ENCODE results near the gene ATP11A.

Gene ATP11A

DNA sequence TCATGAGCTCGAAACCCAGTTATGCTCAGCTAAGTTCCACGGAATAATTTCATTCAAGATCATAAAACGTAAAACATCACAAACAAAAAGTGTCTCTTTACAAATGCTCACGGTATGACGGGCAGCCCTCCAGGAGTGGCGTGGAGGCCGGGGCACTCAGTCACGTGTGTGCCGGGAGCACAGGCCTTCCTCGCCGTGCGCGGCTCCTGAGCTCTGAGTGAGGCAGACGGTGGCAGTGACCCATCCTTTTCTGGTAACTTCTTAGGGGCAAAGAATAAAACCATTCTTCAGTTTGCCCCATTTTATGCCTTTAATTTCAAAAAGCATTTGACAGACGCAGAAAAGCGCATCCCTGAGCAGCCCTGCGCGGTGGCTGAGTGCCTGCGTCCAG lies 72.8 kb downstream of the ATP11A start:
- DNase-seq, result no peak

DNA sequence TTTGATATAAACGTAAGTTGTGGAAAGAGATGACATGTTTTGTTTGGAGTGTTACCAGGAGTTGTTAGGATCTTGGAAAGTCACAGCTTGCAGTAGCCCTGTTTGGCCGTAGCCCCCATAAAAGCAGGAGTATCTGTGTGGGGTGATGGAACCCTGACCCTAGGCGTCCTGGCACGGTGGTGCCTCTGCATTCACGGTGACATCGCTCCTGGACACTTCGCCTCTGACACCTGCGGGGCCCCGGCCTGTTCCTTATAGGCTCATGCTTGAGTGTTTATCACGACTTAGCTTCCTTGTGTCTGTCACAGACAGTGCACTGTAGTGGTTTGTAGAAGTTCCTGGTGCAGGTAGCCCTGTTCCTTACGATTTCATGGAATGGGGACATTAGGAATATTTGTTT lies 74.2 kb downstream of the ATP11A start:
- no peak for DNase-seq

DNA sequence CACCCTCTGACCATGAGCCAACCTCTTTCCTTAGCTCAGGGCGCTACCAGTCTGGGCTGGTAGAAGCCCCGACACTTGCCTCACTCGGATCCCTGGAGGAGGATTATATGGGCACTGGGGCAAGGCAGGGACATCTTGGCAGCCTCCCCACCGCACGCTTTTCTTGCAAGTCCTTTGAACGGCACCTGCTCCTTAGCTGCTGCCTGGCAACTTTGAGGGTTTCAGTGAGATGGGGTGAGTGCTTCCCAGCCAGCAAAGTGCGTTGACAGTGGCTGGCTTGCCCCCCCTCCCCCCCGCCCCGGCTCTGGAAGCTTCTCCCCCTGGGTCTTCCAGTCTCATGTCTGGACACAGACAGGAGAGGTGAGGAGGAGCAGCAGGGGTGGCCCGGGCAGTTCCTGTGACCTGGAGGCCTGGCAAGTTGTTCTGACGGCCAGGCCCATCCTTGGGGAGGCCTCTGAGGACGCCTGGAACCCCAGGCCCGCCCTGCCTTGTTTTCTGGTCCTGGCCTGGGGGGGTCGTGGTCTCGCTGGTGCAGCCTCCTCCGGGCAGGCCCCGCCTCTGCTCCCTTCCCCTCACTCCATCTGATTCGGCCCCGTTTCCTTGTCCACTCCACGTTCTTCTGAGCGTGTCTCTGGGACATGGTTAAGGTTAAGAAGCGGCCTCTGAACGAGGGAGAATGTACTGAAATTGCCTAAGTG lies 75.2 kb downstream of the ATP11A start:
- DNase-seq, result no peak

DNA sequence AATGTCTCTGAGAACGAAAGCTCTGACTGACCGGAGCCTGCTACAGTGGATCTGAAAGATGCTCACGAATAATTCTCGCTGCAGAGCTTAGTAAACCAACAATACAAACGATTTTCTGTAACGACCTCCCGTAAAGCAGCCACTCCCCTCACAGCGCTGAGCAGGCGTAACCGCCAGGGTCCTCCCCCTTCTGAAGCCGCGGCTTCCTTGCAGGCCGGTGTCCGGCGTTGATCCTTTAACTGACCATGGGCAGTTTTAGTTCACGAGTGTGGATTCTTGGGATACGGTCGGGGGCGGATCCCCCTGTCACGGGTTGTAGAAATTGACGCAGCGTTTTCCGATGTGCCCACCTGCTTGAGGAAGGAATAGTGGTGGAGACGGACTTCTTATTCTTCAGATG lies 75.9 kb downstream of the ATP11A start:
- DNase-seq, result no peak

DNA sequence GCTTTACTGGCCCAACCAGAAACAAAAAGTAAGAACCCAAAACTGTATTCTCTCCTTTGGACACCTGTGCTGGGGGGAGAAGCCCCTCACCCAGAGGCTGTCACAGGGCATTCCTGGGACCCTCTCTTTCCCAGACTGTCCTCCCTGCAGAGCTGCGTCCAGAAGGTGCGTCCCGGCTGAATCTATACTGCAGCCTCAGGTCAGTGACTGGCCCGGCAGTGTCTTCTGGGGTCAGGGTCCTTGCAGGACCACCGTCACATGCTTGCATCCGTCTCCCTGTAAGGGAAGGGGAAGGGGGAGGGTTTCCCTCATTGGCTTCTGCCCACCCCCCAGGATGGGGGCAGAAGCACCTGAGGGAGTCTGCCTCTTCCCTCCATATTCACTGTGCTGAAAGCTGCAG lies 76.5 kb downstream of the ATP11A start:
- DNase-seq, result no peak

DNA sequence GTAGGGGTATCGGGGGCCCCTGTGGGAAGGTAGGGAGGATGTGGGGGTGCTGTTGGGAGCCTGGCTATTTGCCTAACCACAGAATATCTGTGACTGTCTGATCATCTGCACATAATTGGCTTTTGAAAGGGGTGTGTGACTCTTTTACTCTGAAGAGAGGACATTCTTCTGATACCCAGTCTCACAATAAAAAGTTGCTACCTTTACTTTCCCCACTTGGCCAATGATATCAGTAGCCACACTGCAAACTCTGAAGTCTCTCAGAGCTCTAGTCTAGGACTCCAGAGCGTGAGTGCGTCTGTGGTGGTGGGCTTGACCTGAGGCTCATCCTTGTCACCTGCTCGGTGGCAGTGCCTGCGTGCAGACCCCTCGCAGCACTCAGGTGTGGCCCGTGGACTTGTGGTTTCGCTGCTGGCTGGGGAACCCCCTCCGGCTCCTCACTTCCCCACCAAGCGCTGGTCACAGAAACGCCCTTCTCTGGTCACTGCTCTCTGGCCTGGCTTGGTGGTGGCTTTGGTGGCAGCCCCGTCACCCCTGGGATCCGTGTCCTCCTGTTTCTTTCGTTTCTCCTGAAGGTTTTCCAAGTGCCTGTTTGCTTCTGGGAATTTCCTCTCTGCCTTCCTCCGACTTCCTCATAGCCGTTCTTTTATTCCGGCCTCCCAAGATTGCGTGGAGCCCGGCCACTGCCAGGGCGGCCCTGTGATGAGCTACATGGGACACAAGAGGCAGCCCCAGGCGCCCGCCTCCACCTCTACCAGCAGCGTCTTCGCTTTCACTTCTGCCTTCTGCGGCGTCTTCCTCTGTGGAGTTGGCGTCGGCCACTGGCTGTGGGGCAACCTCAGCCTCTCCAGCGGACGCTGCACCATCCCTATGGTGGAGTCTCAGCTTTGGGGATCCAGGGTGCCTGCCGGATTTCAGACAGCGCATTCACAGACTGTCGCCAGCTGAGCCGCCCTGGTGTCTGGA lies 78.0 kb downstream of the ATP11A start:
- DNase-seq, result no peak

DNA sequence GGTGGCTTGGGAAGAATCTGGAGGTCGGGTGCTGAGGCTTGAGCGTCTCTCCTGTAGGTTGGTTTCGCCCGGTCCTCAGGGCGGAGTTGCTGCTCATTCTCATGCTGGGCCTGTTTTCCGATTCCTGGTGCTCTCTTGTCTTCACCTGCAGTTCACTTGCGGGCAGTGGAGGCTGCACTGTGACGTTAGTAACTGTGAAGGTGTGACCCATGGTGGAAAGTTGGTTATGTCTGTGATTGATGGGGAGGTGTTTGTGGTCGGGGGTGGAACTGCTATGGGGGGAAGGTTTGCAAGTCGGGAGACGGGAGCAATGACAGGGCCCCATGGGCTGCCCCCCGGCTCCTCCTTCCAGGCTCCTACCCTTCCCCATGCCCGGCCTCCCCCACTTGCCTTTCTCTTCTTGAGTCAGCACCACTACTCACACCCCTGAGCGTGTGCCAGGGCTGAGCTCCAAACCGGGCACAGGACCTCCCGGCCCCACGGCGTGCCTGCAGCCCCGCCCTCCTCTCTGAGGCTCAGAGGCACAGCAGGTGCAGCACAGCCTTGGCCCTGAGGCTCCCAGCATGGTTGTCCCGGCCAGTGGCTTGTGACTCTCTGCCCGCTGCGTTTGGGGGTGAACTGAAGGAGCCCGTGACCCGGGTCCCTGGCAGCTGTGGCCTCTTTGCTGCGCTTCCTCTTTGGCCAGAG lies 79.1 kb downstream of the ATP11A start:
- no peak for DNase-seq

DNA sequence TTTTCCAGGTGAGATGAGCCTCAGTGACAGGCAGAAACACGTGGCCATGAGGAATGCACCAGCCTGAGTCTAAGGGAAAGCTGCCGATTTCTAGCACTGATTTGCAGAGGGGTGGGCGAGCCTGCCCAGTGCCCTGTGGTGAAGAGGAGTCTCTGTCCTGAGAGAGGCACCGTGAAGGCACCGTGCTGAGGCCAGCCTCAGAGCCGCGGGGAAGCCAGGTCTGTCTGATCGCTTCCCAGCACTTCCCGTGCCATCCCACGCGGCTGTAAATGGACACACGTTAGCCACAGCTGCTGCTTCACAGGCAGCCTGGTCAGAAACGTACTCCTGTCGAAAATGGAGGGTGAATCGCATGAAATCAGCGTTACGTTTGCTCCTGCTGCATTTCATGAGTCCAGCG lies 79.8 kb downstream of the ATP11A start:
- DNase-seq, result no peak

DNA sequence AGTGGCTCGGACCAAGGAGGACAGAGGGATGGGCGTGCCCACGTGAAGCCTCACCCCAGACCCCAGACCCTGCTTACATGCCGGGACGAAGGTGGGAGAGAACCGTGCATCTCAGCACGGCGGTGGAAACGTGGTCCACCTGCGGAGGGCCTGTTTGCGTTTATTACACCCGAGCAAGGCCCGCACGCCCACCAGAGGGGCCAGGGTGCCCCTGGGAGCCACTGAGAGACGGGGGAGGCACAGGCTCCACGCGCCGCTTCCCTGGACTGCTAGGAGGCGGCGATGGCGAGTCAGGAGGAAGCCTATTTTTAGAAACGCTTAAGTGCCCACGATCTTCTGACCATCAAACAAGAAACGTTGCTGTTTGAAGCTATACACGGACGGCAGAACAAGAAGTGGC lies 80.7 kb downstream of the ATP11A start:
- DNase-seq, result no peak

DNA sequence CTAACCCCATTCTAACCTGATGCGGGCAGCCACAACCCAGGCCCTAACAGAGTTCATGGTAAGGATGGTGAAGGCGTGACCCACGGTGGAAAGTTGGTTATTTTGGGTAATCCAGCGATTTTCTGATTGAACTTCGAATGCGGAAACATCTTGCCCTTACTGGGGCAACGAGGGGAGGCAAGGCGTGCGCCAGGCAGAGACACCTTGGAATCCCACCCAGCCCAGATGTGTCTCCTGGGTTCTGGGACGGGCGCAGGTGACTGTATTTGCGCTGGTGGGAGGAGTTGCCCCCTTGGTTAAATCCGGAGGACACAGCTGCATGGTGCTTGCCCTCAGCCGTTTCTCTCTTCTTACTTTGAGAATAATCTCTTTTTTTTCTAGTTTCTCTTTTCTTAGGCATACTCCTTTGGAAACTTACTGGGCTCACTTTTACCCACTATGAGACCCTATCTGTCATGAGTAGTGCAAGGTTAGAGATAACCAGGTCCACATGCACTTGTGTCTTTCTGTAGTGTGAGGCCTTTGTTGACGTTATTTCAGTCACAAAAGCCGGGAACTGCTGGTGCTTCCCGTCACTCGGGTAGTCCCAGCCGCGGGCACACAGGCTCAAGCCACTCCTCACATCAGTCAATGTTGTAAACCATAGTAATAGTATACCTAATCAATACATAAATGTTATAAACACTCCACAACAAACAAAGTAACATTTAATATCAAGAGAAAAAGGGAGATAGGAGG lies 81.5 kb downstream of the ATP11A start:
- no peak for DNase-seq

DNA sequence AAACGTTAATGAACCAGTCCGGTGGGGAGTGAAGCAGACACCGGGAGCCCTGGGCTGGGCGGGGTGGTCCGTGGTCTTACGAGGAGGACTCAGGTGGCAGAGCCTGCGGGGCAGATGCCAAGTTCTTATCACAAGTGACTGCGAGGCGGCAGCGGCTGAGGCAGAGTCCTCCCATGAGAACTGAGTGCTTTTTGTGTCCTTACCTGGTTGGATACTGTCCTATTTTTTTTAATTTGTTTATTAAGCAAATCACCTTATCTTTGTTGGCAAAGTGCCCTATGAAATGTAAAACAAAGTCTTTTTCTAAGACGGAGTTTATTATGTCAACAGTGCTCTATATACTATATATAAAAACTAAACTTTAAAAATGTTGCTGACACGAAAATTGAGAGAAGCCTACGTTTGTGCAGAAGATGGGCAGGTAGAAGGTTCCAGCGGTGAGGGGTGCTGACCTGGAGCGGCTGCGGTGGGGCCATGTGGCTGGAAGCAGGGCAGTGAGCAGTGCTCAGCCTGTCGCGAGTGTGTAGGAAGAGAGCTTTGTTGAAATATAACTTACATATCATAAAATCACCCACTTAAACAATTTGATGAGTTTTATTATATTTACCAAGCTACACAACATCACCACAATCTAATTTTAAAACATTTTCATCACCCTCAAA lies 82.2 kb downstream of the ATP11A start:
- no peak for DNase-seq

DNA sequence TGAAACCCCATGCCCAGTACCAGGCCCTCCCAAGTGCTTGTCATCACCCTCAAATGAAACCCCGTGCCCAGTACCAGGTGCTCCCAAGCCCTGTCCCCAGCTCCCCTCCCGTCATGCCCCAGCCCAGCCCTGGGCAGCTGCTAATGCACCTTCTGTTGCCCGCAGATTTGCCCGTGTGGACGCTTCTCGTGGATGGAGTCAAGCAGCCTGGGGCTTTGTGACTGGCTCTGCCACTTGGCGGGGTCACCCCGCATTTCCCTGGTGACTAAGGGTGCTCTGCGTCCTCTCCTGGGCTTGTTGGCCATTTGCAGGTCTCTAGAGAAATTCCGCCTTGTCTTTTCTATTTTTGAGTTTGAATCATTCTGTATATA lies 82.7 kb downstream of the ATP11A start:
- DNase-seq, result no peak

DNA sequence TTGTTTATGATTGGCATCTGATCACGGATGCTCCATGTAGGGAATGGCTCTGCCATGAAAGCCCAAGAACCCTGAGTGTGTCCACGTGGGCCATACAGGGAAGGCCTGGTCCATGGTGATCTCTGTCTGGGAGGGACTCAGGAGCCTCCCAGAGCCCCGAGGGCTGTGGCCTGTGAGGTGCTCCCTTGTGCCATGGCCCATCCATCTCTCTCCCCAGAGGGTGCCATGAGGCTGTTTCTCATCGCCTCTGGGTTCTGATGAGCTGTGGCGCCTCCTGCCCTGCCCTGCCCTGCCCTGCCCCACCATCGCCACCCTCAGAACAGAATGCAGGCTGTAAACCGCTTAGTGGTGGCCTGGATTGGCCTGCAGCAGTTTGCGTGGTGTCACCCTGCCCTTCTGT lies 83.1 kb downstream of the ATP11A start:
- DNase-seq, result no peak

DNA sequence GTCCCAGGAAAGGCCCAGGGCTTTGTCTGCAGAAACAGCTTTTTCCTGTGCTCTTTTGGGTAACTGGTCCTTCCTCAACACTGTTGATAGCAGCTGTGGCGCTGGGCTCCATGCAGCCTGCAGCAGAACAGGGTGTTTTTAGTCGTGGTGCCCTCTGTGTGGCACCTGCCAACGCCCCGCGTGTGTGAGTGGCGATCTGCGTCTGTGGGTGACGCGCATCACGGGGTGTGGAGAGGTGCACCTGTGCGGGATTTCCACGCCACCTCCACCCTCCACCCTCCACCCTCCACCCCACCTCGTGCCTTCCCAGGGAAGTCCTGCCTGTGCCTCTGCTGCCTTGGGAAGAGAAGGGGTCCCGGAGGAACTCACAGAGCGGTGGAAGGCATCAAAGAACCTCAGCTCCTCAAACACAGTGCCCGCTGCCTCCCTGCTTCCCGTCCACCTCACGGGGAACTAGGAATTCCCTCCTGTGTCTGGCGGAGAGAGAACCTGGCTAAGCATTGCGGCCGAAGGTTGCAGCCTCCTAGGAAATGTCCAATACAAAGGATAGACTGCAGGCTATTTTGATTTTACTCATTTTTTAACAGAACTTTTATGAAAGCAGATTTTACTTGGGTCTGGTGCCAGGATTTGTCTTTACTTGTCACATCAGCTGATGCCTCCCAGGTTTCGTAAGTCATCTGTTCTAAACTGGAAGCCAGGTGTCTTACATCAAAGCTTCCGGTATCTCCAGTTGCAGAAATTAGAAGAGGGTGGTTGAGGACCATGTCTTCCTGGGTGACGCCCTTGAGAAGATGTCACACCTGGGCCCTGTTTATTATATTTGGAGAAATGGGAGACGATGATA lies 84.0 kb downstream of the ATP11A start:
- no peak for DNase-seq

DNA sequence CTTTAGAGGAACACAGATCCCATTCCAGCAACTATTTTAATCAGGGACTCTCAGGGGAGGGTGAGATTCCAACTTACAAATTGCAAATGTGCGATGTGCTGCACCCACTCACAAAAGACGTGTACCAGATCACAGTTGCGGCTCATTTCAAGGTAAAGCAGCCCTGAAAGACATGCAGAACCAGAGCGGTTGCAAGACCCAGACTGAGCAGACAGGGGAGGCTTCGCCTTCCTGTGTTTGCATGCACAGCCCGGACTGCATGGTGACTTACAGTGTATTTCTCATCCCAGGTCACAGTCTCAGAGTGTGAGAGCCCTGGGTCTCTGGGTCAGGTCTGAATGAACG lies 84.6 kb downstream of the ATP11A start:
- DNase-seq, result no peak

DNA sequence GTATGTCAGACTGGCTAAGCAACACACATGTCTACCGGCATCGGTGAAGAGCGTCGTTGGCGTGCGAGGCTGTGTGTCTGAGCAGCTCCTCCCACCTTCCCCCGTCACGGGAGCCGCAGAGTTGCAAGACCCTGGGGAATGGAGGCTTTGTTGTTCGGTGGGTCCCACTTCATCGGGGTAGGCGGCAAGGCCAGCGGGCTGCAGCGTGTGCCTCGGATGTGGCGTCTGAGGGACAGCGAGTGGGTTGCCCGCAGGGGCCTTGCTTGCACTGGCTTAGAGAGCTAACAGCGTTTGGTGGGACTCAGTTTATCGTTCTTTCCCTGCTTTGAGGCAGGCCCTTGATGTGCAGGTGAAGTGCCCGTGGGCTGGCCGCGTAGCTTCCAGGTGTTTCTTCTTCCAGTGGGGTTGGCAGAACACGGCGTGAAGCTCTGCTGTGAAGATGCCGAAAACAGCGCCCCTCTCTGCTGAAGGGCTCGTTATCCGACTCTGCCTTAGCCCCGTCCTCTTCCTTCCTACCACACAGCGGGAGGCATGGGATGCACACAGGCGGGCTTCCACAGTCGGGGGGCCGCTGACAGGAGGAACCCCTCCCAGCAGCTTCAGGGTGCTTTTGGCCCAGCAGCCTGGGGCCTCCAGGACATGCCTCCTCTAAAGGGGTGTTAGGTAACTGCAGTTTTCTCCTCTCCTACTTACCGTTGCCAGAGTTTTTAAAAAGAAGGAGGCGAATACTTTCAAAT lies 85.2 kb downstream of the ATP11A start:
- DNase-seq, result no peak

DNA sequence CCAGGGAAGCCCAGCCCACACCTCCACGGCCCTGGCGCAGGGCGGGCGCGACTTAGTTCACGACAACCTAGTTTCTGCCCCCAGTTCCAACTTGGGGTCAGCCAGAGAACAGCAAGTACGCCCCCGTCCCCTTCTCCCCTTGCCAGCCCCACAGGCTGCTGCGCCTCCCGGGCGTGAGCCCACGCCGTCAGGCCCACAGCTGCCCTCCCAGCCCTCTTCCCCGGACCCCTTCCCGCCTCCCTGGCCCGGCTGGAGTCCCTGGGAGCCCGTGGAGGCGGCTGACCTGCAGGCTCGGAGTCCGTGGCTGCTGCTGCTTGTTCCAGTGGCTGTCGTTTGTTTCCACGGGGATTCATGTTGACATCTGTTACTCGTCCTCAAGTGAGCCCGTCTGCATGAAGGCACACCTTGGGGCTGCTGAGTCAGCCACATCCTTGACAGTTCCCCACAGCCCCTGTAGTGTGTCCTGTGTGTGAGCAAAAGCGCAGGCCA lies 86.0 kb downstream of the ATP11A start:
- no peak for DNase-seq

DNA sequence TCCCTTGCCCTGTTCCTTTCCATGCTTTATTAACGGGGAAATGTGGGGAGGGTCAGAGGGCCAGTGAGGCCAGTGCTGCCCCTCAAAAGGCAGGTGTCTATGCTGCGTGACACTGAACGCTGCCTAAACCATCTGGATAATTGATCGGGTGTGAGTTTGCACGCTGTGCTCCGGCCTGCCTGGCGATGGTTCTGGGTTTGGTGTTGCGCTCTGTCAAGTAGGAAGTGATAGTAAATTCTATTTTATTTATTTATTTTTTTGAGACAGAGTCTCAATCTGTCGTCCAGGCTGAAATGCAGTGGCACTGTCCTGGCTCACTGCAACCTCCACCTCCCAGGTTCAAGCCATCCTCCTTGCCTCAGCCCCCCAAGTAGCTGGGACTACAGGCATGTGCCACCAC lies 86.5 kb downstream of the ATP11A start:
- DNase-seq, result no peak

DNA sequence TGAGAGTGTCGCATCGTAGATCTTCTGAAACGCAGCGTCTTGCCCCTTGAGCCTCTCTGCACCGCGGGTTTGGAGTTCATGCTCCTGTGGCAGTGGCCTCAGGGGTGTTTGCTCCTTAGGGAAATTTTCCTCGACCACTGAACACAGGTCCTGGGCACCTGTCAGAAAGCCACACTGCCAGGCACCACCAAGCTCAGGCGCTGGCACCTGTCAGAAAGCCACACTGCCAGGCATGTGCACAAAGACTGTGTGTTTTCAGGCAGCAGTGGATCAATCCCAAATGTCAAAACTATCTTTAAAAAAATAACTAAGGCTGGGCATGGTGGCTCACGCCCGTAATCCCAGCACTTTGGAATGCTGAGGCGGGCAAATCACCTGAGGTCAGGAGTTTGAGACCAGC lies 87.1 kb downstream of the ATP11A start:
- no peak for DNase-seq

DNA sequence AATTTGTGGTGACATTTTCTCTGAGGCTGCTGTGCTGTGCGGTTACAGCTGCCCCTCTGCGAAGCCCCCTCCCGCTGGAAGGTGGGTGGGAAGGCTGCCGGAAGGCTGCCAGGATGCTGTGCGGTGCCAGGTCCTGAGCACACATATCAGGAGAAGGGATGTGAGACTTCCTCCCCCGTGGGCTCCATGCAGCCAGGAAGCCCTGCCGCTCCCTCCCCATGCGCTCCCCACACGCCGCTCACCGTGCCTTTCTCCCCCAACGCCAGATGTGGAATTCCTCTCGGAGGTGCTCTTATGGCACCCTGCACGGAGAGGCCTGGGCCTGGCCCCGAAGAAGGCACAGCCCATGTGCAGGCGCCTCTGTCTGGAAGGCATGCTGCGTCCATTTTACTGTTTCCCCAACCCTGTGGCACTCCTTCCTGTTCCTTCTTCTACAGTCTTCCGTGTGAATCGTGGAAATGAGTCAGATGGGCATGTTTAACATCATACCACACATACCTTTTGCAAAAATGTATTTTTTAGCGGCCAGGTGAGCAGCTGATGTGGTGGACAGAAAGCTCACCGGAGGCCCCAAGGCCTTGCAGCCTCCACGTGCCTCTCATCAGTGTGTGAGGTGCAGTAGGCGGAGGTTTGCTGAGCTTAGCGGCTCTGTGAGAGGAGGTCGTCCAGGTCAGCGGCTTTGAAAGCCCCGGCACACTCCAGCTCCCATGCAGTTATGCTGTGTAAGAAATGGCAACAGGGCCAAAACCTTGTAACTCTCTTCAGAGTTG lies 88.0 kb downstream of the ATP11A start:
- DNase-seq, result no peak
